HepG2 (cell line): ENCODE data around the gene MEGF11. TPM values are rescaled to one million over a fixed set of nuclear protein-coding genes. Genes with fewer than 3 reads are reported as not detected.

ENCODE experiments used
- ATAC-seq: fragments of 200-7000 bp; cut with Tn5 transposase; 3 replicates; pipeline ENCODE4 v1.9.1; 2020; ENCODE audit warnings: mild to moderate bottlenecking, moderate library complexity
- BruUV-seq: library from RNA; stranded (reverse); fragments of 400-500 nt; replicated peaks from 2 replicates; lab custom pipeline; 2021; lab: Mats Ljungman, UMichigan
- CTCF ChIA-PET: fragments of 300-600 bp; formaldehyde crosslinking; extraction: SDS; loops from one replicate; lab custom pipeline; 2021; ENCODE audit warnings: low total read pairs, inconsistent platforms, low intra/inter-chr PET ratio; lab: Yijun Ruan, JAX
- POLR2A ChIA-PET: fragments of 350-600 bp; sonication (Branson Sonifier 250); formaldehyde crosslinking; loops from one replicate; lab custom pipeline; 2020; ENCODE audit warnings: antibody characterized with exemption, inconsistent platforms; lab: Yijun Ruan, JAX
- DNase-seq: peaks from one replicate; pipeline ENCODE4 v3.0.0-alpha.2; 2015; ENCODE audit warnings: low spot score
- FAIRE-seq: peaks from 3 replicates; lab custom pipeline; 2011; peaks lifted over from hg19 to GRCh38; lab: Jason Lieb, UNC
- H2AFZ ChIP-seq: one replicate; pipeline ENCODE4 v1.6.1; 2011; ENCODE audit warnings: low read length, inconsistent platforms
- H3K27ac ChIP-seq: fragments of 300-600 bp; 3 replicates; pipeline ENCODE4 v1.8.0; 2011; ENCODE audit warnings: mixed run types, mild to moderate bottlenecking, mixed read lengths, low read length, inconsistent platforms; ENCODE audit not compliant: insufficient read depth; ENCODE audit errors: extremely low read length
- H3K27me3 ChIP-seq, 2 experiments: fragments of 200-600 bp in 1 of 2; 2 replicates in 1 of 2; 3 replicates in 1 of 2; pipeline versions ENCODE4 v1.6.0 to v1.8.0; 2011; ENCODE audit warnings: low read length in 2 of 2, mild to moderate bottlenecking in 2 of 2, moderate library complexity in 2 of 2, inconsistent platforms in 1 of 2; ENCODE audit not compliant: insufficient read depth in 2 of 2, control insufficient read depth in 1 of 2
- H3K36me3 ChIP-seq, 2 experiments: fragments of 200-600 bp in 1 of 2; replicated peaks in 1 of 2; 2 replicates in 1 of 2; 3 replicates in 1 of 2; pipeline versions ENCODE4 v1.5.1 to v1.8.0; 2011; ENCODE audit warnings: low read length in 2 of 2, inconsistent platforms in 1 of 2; ENCODE audit not compliant: insufficient read depth in 2 of 2, control insufficient read depth in 1 of 2
- H3K4me1 ChIP-seq: 2 replicates; pipeline ENCODE4 v1.5.1; 2012; ENCODE audit warnings: low read length, inconsistent platforms; ENCODE audit not compliant: insufficient read depth
- H3K4me2 ChIP-seq: 2 replicates; pipeline ENCODE4 v1.6.0; 2011; ENCODE audit warnings: low read depth, low read length, inconsistent platforms
- H3K4me3 ChIP-seq, 3 experiments: fragments of 200-600 bp in 1 of 3; sonication (generic), shearing (Covaris generic) in 1 of 3; replicated peaks in 1 of 3; 2 replicates each; pipeline ENCODE4 v1.5.1; 2011 to 2016; ENCODE audit warnings: low read length in 3 of 3, inconsistent platforms in 2 of 3, low read depth in 2 of 3, mild to moderate bottlenecking in 2 of 3, control low read depth in 1 of 3, mixed read lengths in 1 of 3; ENCODE audit not compliant: insufficient read depth in 1 of 3
- H3K79me2 ChIP-seq: one replicate; pipeline ENCODE4 v1.6.1; 2011; ENCODE audit warnings: low read length, inconsistent platforms; ENCODE audit not compliant: insufficient read depth
- H3K9ac ChIP-seq: 2 replicates; pipeline ENCODE4 v1.6.0; 2011; ENCODE audit warnings: mild to moderate bottlenecking, low read depth, low read length, inconsistent platforms; ENCODE audit not compliant: insufficient read depth
- H3K9me3 ChIP-seq: 2 replicates; pipeline ENCODE4 v1.5.1; 2012; ENCODE audit warnings: mild to moderate bottlenecking, low read length
- H4K20me1 ChIP-seq: 2 replicates; pipeline ENCODE4 v1.6.0; 2011; ENCODE audit warnings: inconsistent platforms, mild to moderate bottlenecking, low read length, moderate library complexity; ENCODE audit not compliant: insufficient read depth
- DDIT3 ChIP-seq: sonication (generic); formaldehyde crosslinking; IDR thresholded peaks from 2 replicates; pipeline ENCODE4 v1.4.0; 2020; ENCODE audit warnings: mild to moderate bottlenecking, missing genetic modification reagents
- MED13 ChIP-seq: sonication (generic); formaldehyde crosslinking; IDR thresholded peaks from 2 replicates; pipeline ENCODE4 v1.5.0; 2020; ENCODE audit warnings: missing genetic modification reagents
- SIX4 ChIP-seq: sonication (generic); formaldehyde crosslinking; IDR thresholded peaks from 2 replicates; pipeline ENCODE4 v1.4.0; 2020; ENCODE audit warnings: missing genetic modification reagents
- SMARCE1 ChIP-seq: fragments of 450-650 bp; IDR thresholded peaks from 2 replicates; pipeline ENCODE4 v1.6.1; 2017; ENCODE audit warnings: borderline replicate concordance
- TBL1XR1 ChIP-seq: fragments of 150-350 bp; IDR thresholded peaks from 2 replicates; pipeline ENCODE4 v1.6.1; 2014; ENCODE audit warnings: borderline replicate concordance, low read length; ENCODE audit not compliant: partially characterized antibody
- YY1 ChIP-seq: IDR thresholded peaks from 2 replicates; pipeline ENCODE4 v1.6.1; 2011; ENCODE audit warnings: low read length, low read depth, moderate library complexity, mild to moderate bottlenecking; ENCODE audit not compliant: insufficient read depth, insufficient replicate concordance
- ZBTB20 ChIP-seq: sonication (generic); formaldehyde crosslinking; IDR thresholded peaks from 2 replicates; pipeline ENCODE4 v1.8.1; 2023; ENCODE audit warnings: missing genetic modification reagents, low read depth, mild to moderate bottlenecking, borderline replicate concordance
- ZBTB21 ChIP-seq: sonication (generic); formaldehyde crosslinking; IDR thresholded peaks from 2 replicates; pipeline ENCODE4 v1.4.0; 2020; ENCODE audit warnings: missing genetic modification reagents
- ZBTB49 ChIP-seq: sonication (generic); formaldehyde crosslinking; IDR thresholded peaks from 2 replicates; pipeline ENCODE4 v1.4.0; 2020; ENCODE audit warnings: missing genetic modification reagents, borderline replicate concordance
- WGBS: methylation state at CpG from one replicate; pipeline ENCODE4 v1.1.6; 2017; ENCODE audit warnings: low lambda C conversion rate; 5-methylcytosine and 5-hydroxymethylcytosine counted together
- in situ Hi-C: cut with HindIII; loops from 2 replicates; pipeline ENCODE4 v1.10.0; 2017; ENCODE audit warnings: low pct_unique_long_range_greater_than_20kb; ENCODE audit not compliant: extremely low pct_ligation_motif_present
- intact Hi-C: fragments of 100-400 bp; cut with micrococcal nuclease; formaldehyde crosslinking; loops from one replicate; pipeline ENCODE4 v1.10.0; 2022; ENCODE audit not compliant: unreplicated experiment
- polyA plus RNA-seq, 8 experiments: library from polyadenylated mRNA; depleted of rRNA in 3 of 8; stranded (reverse) in 7 of 8; unstranded in 1 of 8; fragments of >200 nt; fragmentation: Illumina TruSeq in 4 of 8; extraction: Trizol in 4 of 8; gene quantifications; 2 replicates each; pipeline versions ENCODE4 v1.2.1 to v1.2.3, GENCODE V29; 2011 to 2016; ENCODE audit warnings: low read depth in 4 of 8, missing spikeins in 1 of 8, mixed read lengths in 1 of 8; ENCODE audit not compliant: insufficient read depth in 1 of 8
- total RNA-seq, 5 experiments: library from RNA; depleted of rRNA; stranded (reverse); fragments of >200 nt; fragmentation: Illumina TruSeq; extraction: Trizol; gene quantifications; 2 replicates each; pipeline ENCODE4 v1.2.3, GENCODE V29; 2016; ENCODE audit warnings: low read depth in 1 of 5
- TF ChIP-seq, protein P1 (sequence below): sonication (generic); formaldehyde crosslinking; IDR thresholded peaks from 2 replicates; pipeline ENCODE4 v1.5.0; 2020; ENCODE audit warnings: mild to moderate bottlenecking, missing genetic modification reagents

MEGF11 gene
- total and polyA plus RNA-seq, 2 of the 13 experiments (the other 11 are each of a cell fraction or from before 2014, with no cell fraction given): not detected

DNA sequence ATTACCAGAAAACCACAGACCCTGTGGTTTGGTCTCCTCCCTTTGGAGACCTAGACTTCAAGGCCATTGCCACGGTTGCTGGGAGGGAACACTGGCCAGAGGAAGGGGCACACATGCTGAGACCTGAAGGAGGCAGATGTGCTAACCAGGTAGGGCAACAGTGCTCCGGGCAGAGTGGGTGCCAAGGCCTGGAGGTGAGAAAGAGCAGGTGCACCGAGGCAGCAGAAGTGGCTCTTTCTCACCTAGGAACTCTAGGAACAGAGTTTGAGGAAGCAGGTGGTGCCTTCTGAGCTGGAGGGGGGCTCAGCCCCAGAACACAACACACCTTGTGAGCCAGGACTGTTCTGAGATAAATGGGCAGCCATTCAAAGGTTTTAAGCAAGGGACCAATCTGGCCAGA lies 106.1 kb downstream of the MEGF11 start (continued):
- TF ChIP-seq, protein P1, sequence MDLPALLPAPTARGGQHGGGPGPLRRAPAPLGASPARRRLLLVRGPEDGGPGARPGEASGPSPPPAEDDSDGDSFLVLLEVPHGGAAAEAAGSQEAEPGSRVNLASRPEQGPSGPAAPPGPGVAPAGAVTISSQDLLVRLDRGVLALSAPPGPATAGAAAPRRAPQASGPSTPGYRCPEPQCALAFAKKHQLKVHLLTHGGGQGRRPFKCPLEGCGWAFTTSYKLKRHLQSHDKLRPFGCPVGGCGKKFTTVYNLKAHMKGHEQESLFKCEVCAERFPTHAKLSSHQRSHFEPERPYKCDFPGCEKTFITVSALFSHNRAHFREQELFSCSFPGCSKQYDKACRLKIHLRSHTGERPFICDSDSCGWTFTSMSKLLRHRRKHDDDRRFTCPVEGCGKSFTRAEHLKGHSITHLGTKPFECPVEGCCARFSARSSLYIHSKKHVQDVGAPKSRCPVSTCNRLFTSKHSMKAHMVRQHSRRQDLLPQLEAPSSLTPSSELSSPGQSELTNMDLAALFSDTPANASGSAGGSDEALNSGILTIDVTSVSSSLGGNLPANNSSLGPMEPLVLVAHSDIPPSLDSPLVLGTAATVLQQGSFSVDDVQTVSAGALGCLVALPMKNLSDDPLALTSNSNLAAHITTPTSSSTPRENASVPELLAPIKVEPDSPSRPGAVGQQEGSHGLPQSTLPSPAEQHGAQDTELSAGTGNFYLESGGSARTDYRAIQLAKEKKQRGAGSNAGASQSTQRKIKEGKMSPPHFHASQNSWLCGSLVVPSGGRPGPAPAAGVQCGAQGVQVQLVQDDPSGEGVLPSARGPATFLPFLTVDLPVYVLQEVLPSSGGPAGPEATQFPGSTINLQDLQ: no peak
- TF ChIP-seq YY1 (no peak), TBL1XR1 (no peak), MED13 (no peak), SIX4 (CRISPR knock-in tag) (no peak)

DNA sequence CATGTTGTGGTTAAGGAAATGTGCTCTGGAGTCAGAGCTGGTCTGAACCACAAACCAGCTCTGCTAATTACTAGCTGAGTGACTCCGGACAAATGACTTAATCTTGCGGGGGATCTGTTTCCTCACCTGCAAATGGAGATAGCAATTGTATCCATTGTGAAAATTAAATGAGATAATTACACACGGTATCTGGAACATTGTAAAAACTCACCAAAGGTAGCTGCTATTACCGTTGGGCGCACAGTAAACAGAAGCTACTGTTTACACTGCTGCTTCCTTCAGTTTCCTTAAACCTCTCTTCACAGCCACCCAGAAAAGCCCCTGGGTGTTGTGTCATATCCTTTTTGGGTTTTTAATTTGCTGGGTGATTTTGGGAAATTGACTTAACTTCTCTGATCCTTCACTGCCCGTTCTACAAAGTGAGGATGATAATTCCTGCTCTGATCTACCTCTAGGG lies 107.8 kb downstream of the MEGF11 start:
- no peak overlapping the region for H3K9ac ChIP-seq
- CTCF ChIA-PET: no interaction called here

More for the DNA sequence above, 107.8 kb downstream of the MEGF11 start:
- Histone ChIP-seq H3K4me2 (no peak overlapping the region), H4K20me1 (no peaks in the 10 kb centered on the region; the same call in 1 of the 2 replicates), H2AFZ (no peak overlapping the region), H3K9me3 (no peaks in the 10 kb centered on the region), H3K27me3 (peaks cover 2 to 25% of the 10 kb centered on the region in 2 experiments; a peak in 4 of 5 replicates), H3K36me3 (no peaks in the 10 kb centered on the region), H3K4me1 (no peaks in the 10 kb centered on the region), H3K4me3 (no peak overlapping the region), H3K79me2 (no peaks in the 10 kb centered on the region), H3K27ac (no peak overlapping the region)
- ATAC-seq: no peak
- no TSS peak for BruUV-seq
- intact Hi-C loops: no loop called here
- in situ Hi-C loops: no loop called here
- FAIRE-seq: no peak
- 58% methylated on average over 6 of the region's 6 CpGs for WGBS
- no peak for DNase-seq
- POLR2A ChIA-PET: no interaction called here
- no peak for TF ChIP-seq SMARCE1
- TF ChIP-seq ZBTB49 (CRISPR knock-in tag): no peak
- TF ChIP-seq ZBTB20: no peak
- no peak for TF ChIP-seq ZBTB21 (CRISPR knock-in tag)
- no peak for TF ChIP-seq DDIT3 (CRISPR knock-in tag)
